Endothelial cell (in vitro differentiated cells): Measurements from ENCODE around the gene NRG2. TPM values are rescaled to one million over a fixed set of nuclear protein-coding genes. Genes with fewer than 3 reads are reported as not detected.

Experiments
- DNase-seq: peaks from one replicate; pipeline ENCODE4 v3.0.0; 2021; ENCODE audit warnings: low spot score
- H3K27ac Mint-ChIP-seq: one replicate; pipeline ENCODE4 v1.8.0; 2021; ENCODE audit warnings: mixed read lengths, inconsistent platforms; ENCODE audit not compliant: unreplicated experiment
- H3K27me3 Mint-ChIP-seq: one replicate; pipeline ENCODE4 v1.8.0; 2021; ENCODE audit warnings: mild to moderate bottlenecking, moderate library complexity, mixed read lengths, inconsistent platforms; ENCODE audit not compliant: unreplicated experiment
- H3K36me3 Mint-ChIP-seq: one replicate; pipeline ENCODE4 v1.8.0; 2021; ENCODE audit warnings: mild to moderate bottlenecking, low read depth, mixed read lengths, inconsistent platforms; ENCODE audit not compliant: unreplicated experiment
- H3K4me1 Mint-ChIP-seq: one replicate; pipeline ENCODE4 v1.8.0; 2021; ENCODE audit warnings: mild to moderate bottlenecking, mixed read lengths, inconsistent platforms; ENCODE audit not compliant: unreplicated experiment
- H3K4me3 Mint-ChIP-seq: one replicate; pipeline ENCODE4 v1.8.0; 2021; ENCODE audit warnings: mild to moderate bottlenecking, mixed read lengths, inconsistent platforms; ENCODE audit not compliant: unreplicated experiment
- H3K9me3 Mint-ChIP-seq: one replicate; pipeline ENCODE4 v1.8.0; 2021; ENCODE audit warnings: mixed read lengths, inconsistent platforms; ENCODE audit not compliant: unreplicated experiment
- CTCF ChIP-seq: fragments of 200-600 bp; sonication (generic); IDR thresholded peaks from one replicate; pipeline ENCODE4 v1.5.0; 2021; ENCODE audit warnings: antibody characterized with exemption; ENCODE audit not compliant: unreplicated experiment
- total RNA-seq: library from RNA; stranded (reverse); fragmentation: NEBNext Ultra II Directional; extraction: Animal tissue kit (Norgen Biotek cat#: 25700); gene quantifications from one replicate; pipeline ENCODE4 v1.2.1, GENCODE V29; 2021; ENCODE audit not compliant: unreplicated experiment

Gene NRG2
- total RNA-seq, 1 donor from 2014 or later: not detected

GRCh38 chr5:139855451-139855850 is 187.6 kb downstream of the NRG2 start:
- Mint-ChIP-seq H3K27ac (no peak overlapping the region), H3K36me3 (no peaks in the 10 kb centered on the region), H3K4me3 (no peak overlapping the region), H3K27me3 (peaks cover 9% of the 10 kb centered on the region), H3K9me3 (no peaks in the 10 kb centered on the region), H3K4me1 (peaks cover 10% of the 10 kb centered on the region)
- DNase-seq: no peak
- no peak for TF ChIP-seq CTCF

GRCh38 chr5:139854953-139855352 is 188.1 kb downstream of the NRG2 start:
- H3K27ac Mint-ChIP-seq: no peak overlapping the region
- H3K4me3 Mint-ChIP-seq: no peak overlapping the region
- H3K9me3 Mint-ChIP-seq: no peaks in the 10 kb centered on the region
- H3K4me1 Mint-ChIP-seq: peaks cover 12% of the 10 kb centered on the region
- DNase-seq: no peak
- H3K27me3 Mint-ChIP-seq: peaks cover 9% of the 10 kb centered on the region
- no peaks in the 10 kb centered on the region for H3K36me3 Mint-ChIP-seq
- TF ChIP-seq CTCF: no peak

- no peak for DNase-seq
- H3K27ac Mint-ChIP-seq: no peak overlapping the region
- H3K27me3 Mint-ChIP-seq: peaks cover 15% of the 10 kb centered on the region
- H3K36me3 Mint-ChIP-seq: no peaks in the 10 kb centered on the region
- peaks cover 18% of the 10 kb centered on the region for H3K4me1 Mint-ChIP-seq
- H3K9me3 Mint-ChIP-seq: no peaks in the 10 kb centered on the region
- H3K4me3 Mint-ChIP-seq: no peak overlapping the region
- TF ChIP-seq CTCF: no peak
These were observed 189.0 kb downstream of the NRG2 start for GRCh38 chr5:139854029-139854605.

GRCh38 chr5:139852696-139853095 is 190.4 kb downstream of the NRG2 start:
- DNase-seq: no peak
- Mint-ChIP-seq H3K27ac (no peak overlapping the region), H3K36me3 (no peaks in the 10 kb centered on the region), H3K9me3 (no peaks in the 10 kb centered on the region), H3K4me1 (peaks cover 22% of the 10 kb centered on the region), H3K4me3 (no peak overlapping the region), H3K27me3 (peaks cover 18% of the 10 kb centered on the region)
- TF ChIP-seq CTCF: no peak

- Mint-ChIP-seq H3K9me3 (no peaks in the 10 kb centered on the region), H3K4me3 (no peak overlapping the region), H3K4me1 (peaks cover 22% of the 10 kb centered on the region), H3K27ac (no peak overlapping the region), H3K36me3 (no peaks in the 10 kb centered on the region), H3K27me3 (peaks cover 19% of the 10 kb centered on the region)
- no peak for DNase-seq
- no peak for TF ChIP-seq CTCF
These were observed 191.5 kb downstream of the NRG2 start for GRCh38 chr5:139851558-139851957.
